Natural killer cell (primary cell): ENCODE measurements around the gene KIF16B. TPM values are rescaled to one million over a fixed set of nuclear protein-coding genes. Genes with fewer than 3 reads are reported as not detected.

Experiments used
- ATAC-seq, 3 donors: fragments of 150-1000 bp in 2 of 3; fragments of 200-7000 bp in 1 of 3; cut with Tn5 transposase; 1 replicate in 1 of 3; 2 replicates in 2 of 3; pipeline ENCODE4 v1.10.0; 2021; ENCODE audit warnings: mild to moderate bottlenecking in 2 of 3, moderate library complexity in 2 of 3
- DNase-seq, 2 donors: peaks; one replicate each; pipeline versions ENCODE4 v3.0.0 to v3.0.0-alpha.2; 2013 to 2021; ENCODE audit warnings: mixed read lengths in 1 of 2
- H3K27ac ChIP-seq: one replicate; pipeline ENCODE4 v1.5.1; 2013; ENCODE audit warnings: mild to moderate bottlenecking, low read length
- H3K27me3 ChIP-seq: one replicate; pipeline ENCODE4 v1.6.1; 2013; ENCODE audit warnings: low read length; ENCODE audit not compliant: control insufficient read depth, insufficient read depth
- H3K36me3 ChIP-seq: one replicate; pipeline ENCODE4 v1.6.1; 2013; ENCODE audit warnings: low read length; ENCODE audit not compliant: control insufficient read depth, insufficient read depth
- H3K4me1 ChIP-seq: one replicate; pipeline ENCODE4 v1.6.1; 2013; ENCODE audit warnings: low read length; ENCODE audit not compliant: control insufficient read depth, insufficient read depth
- H3K4me3 ChIP-seq: one replicate; pipeline ENCODE4 v1.5.1; 2013; ENCODE audit warnings: low read length
- H3K9me3 ChIP-seq: one replicate; pipeline ENCODE4 v1.6.1; 2013; ENCODE audit warnings: low read length; ENCODE audit not compliant: control insufficient read depth, insufficient read depth
- H3K27ac Mint-ChIP-seq, 2 donors: one replicate each; pipeline ENCODE4 v1.8.0; 2022; ENCODE audit warnings: mild to moderate bottlenecking in 2 of 2, mixed read lengths in 2 of 2, moderate library complexity in 1 of 2
- H3K27me3 Mint-ChIP-seq, 2 donors: one replicate each; pipeline ENCODE4 v1.8.0; 2022; ENCODE audit warnings: low read depth in 2 of 2, mixed read lengths in 2 of 2
- H3K36me3 Mint-ChIP-seq: one replicate; pipeline ENCODE4 v1.8.0; 2022; ENCODE audit warnings: mixed read lengths
- H3K4me1 Mint-ChIP-seq, 2 donors: one replicate each; pipeline ENCODE4 v1.8.0; 2022; ENCODE audit warnings: mixed read lengths in 2 of 2
- H3K4me3 Mint-ChIP-seq: one replicate; pipeline ENCODE4 v1.8.0; 2022; ENCODE audit warnings: mild to moderate bottlenecking, moderate library complexity, mixed read lengths
- H3K9me3 Mint-ChIP-seq, 2 donors: one replicate each; pipeline ENCODE4 v1.8.0; 2022; ENCODE audit warnings: mixed read lengths in 2 of 2
- WGBS: methylation state at CpG from one replicate; pipeline ENCODE4 v1.1.7; 2013; ENCODE audit warnings: missing lambda C conversion rate; ENCODE audit not compliant: insufficient coverage; 5-methylcytosine and 5-hydroxymethylcytosine counted together
- intact Hi-C: fragments of 100-400 bp; cut with micrococcal nuclease; formaldehyde crosslinking; loops from one replicate; pipeline ENCODE4 v1.14.2; 2022
- total RNA-seq, 4 donors: library from RNA; stranded (reverse); fragments of 120-200 nt in 1 of 4; gene quantifications; one replicate each; pipeline versions ENCODE4 v1.2.3 to v1.2.4, GENCODE V29; 2013 to 2022
- TF ChIP-seq, protein P1 (sequence below): fragments of 200-600 bp; IDR thresholded peaks from one replicate; pipeline ENCODE4 v1.8.0; 2022; ENCODE audit warnings: antibody characterized with exemption

The KIF16B gene
- total RNA-seq, 3 donors from 2014 or later (not counting 1 experiment from before 2014, with no cell fraction given): 3.9 to 11.8 (median 9.2) TPM

DNA sequence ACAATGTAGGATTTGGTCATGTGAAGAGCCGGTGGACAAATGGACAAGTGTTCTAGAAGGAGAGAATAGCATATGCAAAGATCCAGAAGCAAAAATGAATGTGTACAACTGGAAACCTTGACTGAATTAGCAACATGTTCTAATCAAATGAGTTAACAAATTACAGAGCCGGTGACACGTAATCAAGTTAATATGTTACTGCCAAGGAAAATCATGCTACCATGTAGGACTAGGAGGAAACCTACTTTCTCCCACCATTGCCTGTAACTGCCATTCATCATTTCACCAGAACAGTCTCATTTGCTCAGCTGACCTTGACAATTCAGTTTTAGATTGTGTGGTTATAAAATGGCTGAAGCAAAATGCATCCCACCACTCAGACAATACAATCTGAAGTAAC, 179.4 kb downstream of the KIF16B start:
- Histone ChIP-seq H3K4me3 (no peak overlapping the region), H3K27ac (no peak overlapping the region), H3K9me3 (no peaks in the 10 kb centered on the region), H3K4me1 (peaks cover 5% of the 10 kb centered on the region), H3K27me3 (no peaks in the 10 kb centered on the region), H3K36me3 (no peaks in the 10 kb centered on the region)
- Mint-ChIP-seq H3K9me3 (no peaks in the 10 kb centered on the region), H3K4me3 (no peak overlapping the region), H3K27ac (no peak overlapping the region), H3K4me1 (no peaks in the 10 kb centered on the region), H3K36me3 (no peaks in the 10 kb centered on the region), H3K27me3 (no peaks in the 10 kb centered on the region)
- WGBS: 67% methylated on average over 3 of the region's 3 CpGs
- TF ChIP-seq, protein P1, sequence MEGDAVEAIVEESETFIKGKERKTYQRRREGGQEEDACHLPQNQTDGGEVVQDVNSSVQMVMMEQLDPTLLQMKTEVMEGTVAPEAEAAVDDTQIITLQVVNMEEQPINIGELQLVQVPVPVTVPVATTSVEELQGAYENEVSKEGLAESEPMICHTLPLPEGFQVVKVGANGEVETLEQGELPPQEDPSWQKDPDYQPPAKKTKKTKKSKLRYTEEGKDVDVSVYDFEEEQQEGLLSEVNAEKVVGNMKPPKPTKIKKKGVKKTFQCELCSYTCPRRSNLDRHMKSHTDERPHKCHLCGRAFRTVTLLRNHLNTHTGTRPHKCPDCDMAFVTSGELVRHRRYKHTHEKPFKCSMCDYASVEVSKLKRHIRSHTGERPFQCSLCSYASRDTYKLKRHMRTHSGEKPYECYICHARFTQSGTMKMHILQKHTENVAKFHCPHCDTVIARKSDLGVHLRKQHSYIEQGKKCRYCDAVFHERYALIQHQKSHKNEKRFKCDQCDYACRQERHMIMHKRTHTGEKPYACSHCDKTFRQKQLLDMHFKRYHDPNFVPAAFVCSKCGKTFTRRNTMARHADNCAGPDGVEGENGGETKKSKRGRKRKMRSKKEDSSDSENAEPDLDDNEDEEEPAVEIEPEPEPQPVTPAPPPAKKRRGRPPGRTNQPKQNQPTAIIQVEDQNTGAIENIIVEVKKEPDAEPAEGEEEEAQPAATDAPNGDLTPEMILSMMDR: no peak
- DNase-seq (no peak), ATAC-seq (no peak)
- intact Hi-C loops: no loop called here

DNA sequence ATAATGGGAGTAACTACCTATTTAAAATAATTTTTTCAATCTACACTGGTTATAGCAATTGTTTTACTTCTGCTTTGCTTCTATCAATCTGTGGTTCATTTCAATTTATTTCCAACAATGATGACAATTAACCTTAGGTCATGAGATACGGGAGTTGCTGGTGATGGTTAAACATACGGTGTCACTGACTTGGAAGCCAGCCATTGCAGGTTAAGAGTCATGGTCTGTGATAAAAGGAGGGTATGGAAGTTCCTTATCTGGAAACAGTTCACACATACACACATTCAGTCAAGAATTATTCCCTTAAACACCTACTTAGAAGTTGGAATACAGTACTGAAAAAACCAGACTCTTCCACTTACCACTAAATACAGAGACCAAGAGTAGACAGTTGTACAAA, 180.0 kb downstream of the KIF16B start:
- DNase-seq: no peak
- no peak overlapping the region for H3K27ac ChIP-seq
- TF ChIP-seq, protein P1: no peak
- Mint-ChIP-seq H3K27ac (no peak overlapping the region), H3K27me3 (no peaks in the 10 kb centered on the region), H3K4me3 (no peak overlapping the region), H3K9me3 (no peaks in the 10 kb centered on the region), H3K4me1 (no peaks in the 10 kb centered on the region), H3K36me3 (no peaks in the 10 kb centered on the region)
- peaks cover 5% of the 10 kb centered on the region for H3K4me1 ChIP-seq
- WGBS: no CpG with 5 or more reads among the region's 2 CpGs
- H3K4me3 ChIP-seq: no peak overlapping the region
- no peaks in the 10 kb centered on the region for H3K27me3 ChIP-seq
- H3K36me3 ChIP-seq: no peaks in the 10 kb centered on the region
- H3K9me3 ChIP-seq: no peaks in the 10 kb centered on the region
- intact Hi-C loops: no loop called here
- ATAC-seq: no peak

DNA sequence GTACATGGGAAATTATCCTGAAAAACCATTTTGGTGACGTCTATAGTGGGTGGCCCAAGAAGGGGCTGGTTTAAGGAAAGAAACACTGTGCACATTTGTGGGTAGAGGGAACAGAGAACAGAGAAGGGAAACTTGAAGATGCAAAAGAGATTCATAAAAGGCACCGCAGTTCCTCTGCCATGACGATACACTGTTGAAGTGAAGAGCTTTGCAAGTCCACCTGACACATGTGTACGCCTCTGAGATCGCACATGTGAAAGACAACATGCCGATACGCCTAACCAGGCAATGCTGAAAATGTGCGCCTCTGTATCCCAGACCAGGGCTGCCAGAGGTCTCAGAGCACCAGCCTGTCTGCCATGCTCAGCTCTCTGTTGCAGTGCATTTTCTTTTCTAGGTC, 180.9 kb downstream of the KIF16B start:
- Histone ChIP-seq H3K4me1 (peaks cover 5% of the 10 kb centered on the region), H3K27me3 (no peaks in the 10 kb centered on the region), H3K36me3 (no peaks in the 10 kb centered on the region), H3K9me3 (no peaks in the 10 kb centered on the region), H3K27ac (no peak overlapping the region), H3K4me3 (no peak overlapping the region)
- DNase-seq (no peak), ATAC-seq (no peak)
- 78% methylated on average over 8 of the region's 8 CpGs for WGBS
- no peaks in the 10 kb centered on the region for H3K9me3 Mint-ChIP-seq
- TF ChIP-seq, protein P1: no peak
- intact Hi-C loops: no loop called here
- no peaks in the 10 kb centered on the region for H3K4me1 Mint-ChIP-seq
- no peaks in the 10 kb centered on the region for H3K36me3 Mint-ChIP-seq
- no peak overlapping the region for H3K27ac Mint-ChIP-seq
- no peaks in the 10 kb centered on the region for H3K27me3 Mint-ChIP-seq
- no peak overlapping the region for H3K4me3 Mint-ChIP-seq

DNA sequence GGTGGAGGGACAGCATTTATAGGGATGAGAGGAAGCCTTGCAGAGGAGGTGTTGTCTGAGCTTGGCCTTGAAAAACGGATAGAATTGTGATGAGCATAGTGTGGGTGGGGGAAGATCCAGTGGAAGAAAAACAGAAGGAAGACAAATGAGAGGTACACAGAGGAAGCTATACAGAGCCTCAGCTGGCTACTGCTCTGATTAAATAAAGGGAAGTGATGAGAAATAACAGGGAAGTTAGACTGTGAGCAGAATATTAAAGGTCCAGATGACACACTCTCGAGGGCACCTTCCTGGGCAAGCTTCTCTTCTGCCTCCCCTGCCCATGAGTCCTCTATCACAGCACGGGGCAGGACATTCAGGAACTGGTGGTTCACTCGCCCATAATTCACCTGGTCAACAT, 182.3 kb downstream of the KIF16B start:
- no peak overlapping the region for H3K4me3 ChIP-seq
- no peaks in the 10 kb centered on the region for H3K36me3 Mint-ChIP-seq
- H3K4me1 ChIP-seq: peaks cover 5% of the 10 kb centered on the region
- H3K27me3 Mint-ChIP-seq: no peaks in the 10 kb centered on the region
- ATAC-seq (peak in 1 of 3 donors; percentile 30), DNase-seq (no peak)
- H3K9me3 Mint-ChIP-seq: no peaks in the 10 kb centered on the region
- TF ChIP-seq, protein P1: no peak
- H3K9me3 ChIP-seq: no peaks in the 10 kb centered on the region
- intact Hi-C loops: no loop called here
- H3K4me1 Mint-ChIP-seq: no peaks in the 10 kb centered on the region
- no peaks in the 10 kb centered on the region for H3K36me3 ChIP-seq
- H3K27me3 ChIP-seq: no peaks in the 10 kb centered on the region
- H3K27ac Mint-ChIP-seq: no peak overlapping the region
- 60% methylated on average over 4 of the region's 4 CpGs for WGBS
- H3K27ac ChIP-seq: peak overlapping the region; percentile 41
- H3K4me3 Mint-ChIP-seq: no peak overlapping the region
